Nephron (organoid): ENCODE measurements around the gene KLF3.

Experiments used
- H3K27ac Mint-ChIP-seq, 3 experiments: 2 replicates each; pipeline ENCODE4 v1.8.0; 2020; ENCODE audit warnings: mixed read lengths in 3 of 3, mild to moderate bottlenecking in 2 of 3, moderate library complexity in 1 of 3
- H3K27me3 Mint-ChIP-seq: 2 replicates; pipeline ENCODE4 v1.8.0; 2021; ENCODE audit warnings: low read depth, mild to moderate bottlenecking, moderate library complexity, mixed read lengths
- H3K36me3 Mint-ChIP-seq: 2 replicates; pipeline ENCODE4 v1.8.0; 2020; ENCODE audit warnings: low read depth, mixed read lengths
- H3K4me1 Mint-ChIP-seq: 2 replicates; pipeline ENCODE4 v1.8.0; 2020; ENCODE audit warnings: mixed read lengths
- H3K4me3 Mint-ChIP-seq, 3 experiments: 2 replicates each; pipeline ENCODE4 v1.8.0; 2020; ENCODE audit warnings: mild to moderate bottlenecking in 3 of 3, mixed read lengths in 3 of 3, moderate library complexity in 2 of 3
- H3K9me3 Mint-ChIP-seq: 2 replicates; pipeline ENCODE4 v1.8.0; 2020; ENCODE audit warnings: mixed read lengths
- CTCF ChIP-seq, 3 experiments: fragments of 200-600 bp; sonication (generic); IDR thresholded peaks; one replicate each; pipeline ENCODE4 v1.5.0; 2021; ENCODE audit warnings: antibody characterized with exemption in 3 of 3; ENCODE audit not compliant: unreplicated experiment in 3 of 3

The KLF3 gene

GRCh38 chr4:38749336-38749735 is 85.3 kb downstream of the KLF3 start:
- peak overlapping the region in 1 of 3 experiments; percentile 24 for H3K27ac Mint-ChIP-seq
- peaks cover 4% of the 10 kb centered on the region for H3K36me3 Mint-ChIP-seq
- peaks cover 18% of the 10 kb centered on the region for H3K9me3 Mint-ChIP-seq
- H3K27me3 Mint-ChIP-seq, result no peaks in the 10 kb centered on the region
- H3K4me1 Mint-ChIP-seq, result peaks cover 4% of the 10 kb centered on the region
- no peak overlapping the region for H3K4me3 Mint-ChIP-seq
- no peak for TF ChIP-seq CTCF (IDR thresholded peaks at IDR 0.05; ENCODE audit: unreplicated experiment in 3 of 3)
